AG09319 (cell line): Measurements from ENCODE around the gene ARID1B.

ENCODE experiments used
- DNase-seq: peaks from one replicate; pipeline ENCODE4 v3.0.0-alpha.2; 2010; ENCODE audit warnings: low read depth; ENCODE audit errors: extremely low read depth
- CTCF ChIP-seq: IDR thresholded peaks from 2 replicates; pipeline ENCODE4 v1.5.1; 2011; ENCODE audit warnings: low read depth, mild to moderate bottlenecking, inconsistent platforms, low read length, moderate library complexity

The ARID1B gene

GRCh38 chr6:156974830-156975261, 197.7 kb downstream of the ARID1B start:
- no peak for TF ChIP-seq CTCF
- no peak for DNase-seq

DNA sequence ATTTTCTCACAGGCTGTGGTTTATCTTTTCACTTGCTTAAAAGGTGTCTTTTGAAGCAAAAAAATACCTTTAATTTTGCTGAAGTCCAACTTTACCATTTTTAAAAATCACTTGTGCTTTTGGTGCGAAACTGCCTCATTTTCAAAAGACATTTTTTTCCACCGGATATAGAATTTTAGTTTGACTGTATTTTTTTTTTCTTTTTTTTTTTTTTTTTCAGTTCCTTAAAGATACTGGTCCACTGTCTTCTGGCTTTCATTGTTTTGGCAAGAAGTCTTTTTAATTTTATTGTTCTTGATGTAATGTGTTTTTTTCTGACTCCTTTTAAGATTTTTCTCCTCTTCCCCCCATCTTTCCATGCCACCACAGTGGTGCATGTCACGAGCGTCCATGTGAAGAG, 198.2 kb downstream of the ARID1B start:
- TF ChIP-seq CTCF = no peak

DNA sequence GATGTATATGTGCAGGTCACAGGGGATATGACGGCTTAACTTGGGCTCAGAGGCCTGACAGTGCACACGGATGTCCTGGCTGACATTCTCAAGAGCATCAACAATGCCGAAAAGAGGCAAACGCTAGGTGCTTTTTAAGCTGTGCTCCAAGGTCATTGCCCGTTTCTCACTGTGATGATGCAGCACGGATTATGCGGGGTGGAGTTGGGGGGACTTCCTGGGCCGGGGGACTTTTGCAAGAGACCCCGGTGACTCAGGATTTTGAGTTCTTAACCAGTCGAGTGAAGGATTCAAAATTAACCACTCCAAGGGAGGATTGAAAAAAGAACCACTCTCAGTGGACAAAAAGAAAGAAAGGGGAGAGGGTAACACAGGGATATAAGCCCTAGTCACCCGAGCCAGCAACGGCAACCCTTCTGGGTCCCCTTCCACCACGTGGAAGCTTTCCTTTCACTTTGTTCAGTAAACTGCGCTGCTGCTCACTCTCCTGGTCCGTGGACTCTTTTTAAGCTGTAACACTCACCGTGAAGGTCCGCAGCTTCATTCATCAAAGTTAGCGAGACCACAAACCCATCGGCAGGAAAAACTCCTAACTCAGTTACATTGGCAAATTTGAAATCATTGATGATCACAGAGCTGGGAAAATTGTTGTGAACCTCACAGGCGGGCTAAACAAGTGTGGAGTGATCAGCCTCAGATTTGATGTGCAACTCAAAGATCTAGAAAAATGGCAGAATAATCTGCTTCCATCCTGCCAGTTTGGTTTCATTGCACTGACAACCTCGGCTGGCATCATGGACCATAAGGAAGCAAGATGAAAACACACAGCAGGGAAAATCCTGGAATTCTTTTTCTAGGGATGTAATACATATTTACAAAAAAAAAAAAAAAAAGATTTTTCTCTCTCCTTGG, 199.3 kb downstream of the ARID1B start:
- TF ChIP-seq CTCF = no peak
- DNase-seq = no peak

More for the DNA sequence above, 198.2 kb downstream of the ARID1B start:
- DNase-seq = no peak

DNA sequence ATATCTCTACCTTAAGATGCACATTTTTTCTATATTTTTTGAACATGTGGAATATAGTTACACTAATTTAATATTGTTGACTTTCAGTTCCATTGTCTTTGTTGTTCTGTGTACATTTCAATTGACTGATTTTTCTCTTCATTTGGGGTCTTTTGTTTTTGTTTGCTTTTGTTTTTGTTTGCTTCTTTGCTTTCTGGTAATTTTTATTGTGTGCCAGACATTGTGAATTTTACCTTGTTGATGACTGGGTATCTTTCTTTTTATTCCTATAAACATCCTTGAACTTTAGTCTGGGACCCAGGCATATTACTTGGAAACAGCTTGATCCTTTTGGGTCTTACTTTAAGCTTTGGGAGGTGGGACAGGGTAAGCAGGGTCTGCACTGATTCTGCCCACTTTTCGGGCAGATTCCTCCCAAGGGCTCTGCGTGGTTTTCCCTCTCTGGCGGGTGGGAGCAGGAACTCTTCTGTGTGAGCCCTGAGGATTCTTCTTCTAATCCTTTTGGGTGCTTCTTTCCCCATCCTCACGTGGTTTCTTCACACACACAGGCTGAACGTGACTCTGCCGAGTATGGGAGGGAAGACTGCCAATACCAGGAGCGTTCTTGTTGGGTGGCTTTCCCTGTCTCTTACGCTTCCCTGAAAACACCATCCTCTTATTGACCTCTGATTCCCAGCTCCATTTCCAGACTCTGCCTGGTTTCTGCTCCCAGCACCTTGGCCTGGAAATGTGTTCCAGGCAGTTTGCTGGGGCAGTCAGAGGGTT, 200.5 kb downstream of the ARID1B start:
- TF ChIP-seq CTCF = no peak
- no peak for DNase-seq

GRCh38 chr6:156978948-156979347, 201.8 kb downstream of the ARID1B start:
- DNase-seq = no peak
- TF ChIP-seq CTCF = no peak

DNA sequence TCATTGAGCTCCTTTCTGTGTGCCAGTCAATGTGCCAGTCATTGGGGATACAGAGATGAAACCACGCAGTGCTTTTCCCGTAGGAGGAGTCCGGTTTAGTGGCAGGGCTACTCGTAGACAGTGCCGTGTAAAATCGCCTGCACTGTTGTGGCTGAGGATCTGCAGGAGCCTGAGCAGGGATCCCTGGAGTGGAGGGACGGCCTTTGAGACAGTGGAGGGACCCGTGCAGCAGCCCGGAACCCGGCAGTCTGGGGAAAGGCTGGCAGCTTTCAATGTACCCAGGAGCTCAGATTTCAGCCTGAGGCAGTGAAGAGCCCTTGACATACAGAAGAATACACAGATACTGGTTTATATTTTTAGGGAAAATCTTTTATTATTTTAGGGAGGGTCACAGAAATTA, 203.3 kb downstream of the ARID1B start:
- no peak for DNase-seq
- TF ChIP-seq CTCF = no peak

DNA sequence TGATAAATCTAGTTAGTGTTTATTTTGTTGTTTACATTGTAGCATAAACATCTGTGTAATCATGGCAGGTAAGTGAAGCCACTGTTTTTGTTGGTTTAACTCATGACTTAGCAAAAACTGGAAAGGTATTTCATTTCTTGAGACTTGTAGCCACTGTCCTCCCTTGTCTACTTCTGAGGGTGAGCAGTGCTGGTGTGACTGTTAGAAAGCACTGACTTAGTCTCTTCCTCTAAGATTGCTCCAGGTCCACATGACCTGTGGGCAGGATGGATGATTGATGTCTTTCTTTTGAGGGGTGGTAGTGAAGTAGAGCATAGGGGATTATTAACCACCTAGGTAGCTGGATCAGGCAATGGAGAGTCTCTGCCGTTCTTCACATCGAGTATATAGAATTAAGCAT, 203.8 kb downstream of the ARID1B start:
- DNase-seq = no peak
- no peak for TF ChIP-seq CTCF
